Activated T-cell treated with anti-CD3 and anti-CD28 coated beads for 4 hours (primary cell): ENCODE results near the gene PRKN.
A peak's percentile ranks its signal among the peaks of the same experiment; 100 is the strongest.

Experiments
- DNase-seq: peaks from one replicate; pipeline ENCODE4 v3.0.0-alpha.2; 2020

Gene PRKN

GRCh38 chr6:162727322-162728182, at the start of gene PRKN, which contains the start of gene PACRG:
TSS of gene PRKN (minus strand) at chr6:162727766.
TSS of gene PACRG (plus strand) at chr6:162727974.
- DNase-seq: peak; percentile 96

GRCh38 chr6:162777091-162777490, 49.5 kb upstream of the PRKN start:
- DNase-seq: no peak

- no peak for DNase-seq
Measured at GRCh38 chr6:162773996-162774395, 46.4 kb upstream of the PRKN start.

GRCh38 chr6:162772466-162772865, 44.9 kb upstream of the PRKN start:
- no peak for DNase-seq

GRCh38 chr6:162770955-162771354, 43.4 kb upstream of the PRKN start:
- no peak for DNase-seq

- no peak for DNase-seq
Measured at GRCh38 chr6:162770136-162770535, 42.6 kb upstream of the PRKN start.

GRCh38 chr6:162753775-162754174, 26.2 kb upstream of the PRKN start:
- DNase-seq: no peak

GRCh38 chr6:162751211-162751859, 23.8 kb upstream of the PRKN start:
- DNase-seq: no peak

- DNase-seq: no peak
Measured at GRCh38 chr6:162750776-162751175, 23.2 kb upstream of the PRKN start.

- no peak for DNase-seq
Measured at GRCh38 chr6:162736961-162737360, 9.4 kb upstream of the PRKN start.

GRCh38 chr6:162733489-162733888, 5.9 kb upstream of the PRKN start:
- DNase-seq: no peak

- DNase-seq: no peak
Measured at GRCh38 chr6:162730502-162730901, 2.9 kb upstream of the PRKN start.

GRCh38 chr6:162728706-162729105, 1.1 kb upstream of the PRKN start:
- no peak for DNase-seq

GRCh38 chr6:162728197-162728596, 631 bp upstream of the PRKN start:
- no peak for DNase-seq

- no peak for DNase-seq
Measured at GRCh38 chr6:162726947-162727321, 632 bp downstream of the PRKN start.

- DNase-seq: no peak
Measured at GRCh38 chr6:162722633-162723032, 4.9 kb downstream of the PRKN start.

- DNase-seq: no peak
Measured at GRCh38 chr6:162722226-162722625, 5.3 kb downstream of the PRKN start.

GRCh38 chr6:162721404-162721687, 6.2 kb downstream of the PRKN start:
- DNase-seq: no peak

- DNase-seq: no peak
Measured at GRCh38 chr6:162719528-162719927, 8.0 kb downstream of the PRKN start.

GRCh38 chr6:162715601-162716000, 12.0 kb downstream of the PRKN start:
- DNase-seq: no peak

- DNase-seq: no peak
Measured at GRCh38 chr6:162713974-162714780, 13.4 kb downstream of the PRKN start.

- no peak for DNase-seq
Measured at GRCh38 chr6:162712694-162713093, 14.9 kb downstream of the PRKN start.

GRCh38 chr6:162711376-162711775, 16.2 kb downstream of the PRKN start:
- DNase-seq: no peak

- no peak for DNase-seq
Measured at GRCh38 chr6:162710936-162711335, 16.6 kb downstream of the PRKN start.
